ENCODE measurements around the gene KCTD2. TPM values are rescaled to one million over a fixed set of nuclear protein-coding genes. Genes with fewer than 3 reads are reported as not detected.
A peak's percentile ranks its signal among the peaks of the same experiment; 100 is the strongest.
"Not testable (repeated sequence)": the region's sequence is repeated elsewhere in the genome, so short reads cannot be mapped to it uniquely, and the experiment has no call there.

The KCTD2 gene
- total RNA-seq, 1 experiment from 2014 or later = 22.8 TPM

- no peak for DNase-seq (ENCODE audit: low read depth)
Measured at GRCh38 chr17:75020331-75021110, 26.5 kb upstream of the KCTD2 start.

- no peak for DNase-seq (ENCODE audit: low read depth)
Measured at GRCh38 chr17:75024686-75025397, 22.2 kb upstream of the KCTD2 start.

- DNase-seq (ENCODE audit: low read depth) = not testable (repeated sequence)
Measured at GRCh38 chr17:75025398-75025734, 21.7 kb upstream of the KCTD2 start.

- not testable (repeated sequence) for DNase-seq (ENCODE audit: low read depth)
Measured at GRCh38 chr17:75026650-75027049, 20.4 kb upstream of the KCTD2 start.

DNA sequence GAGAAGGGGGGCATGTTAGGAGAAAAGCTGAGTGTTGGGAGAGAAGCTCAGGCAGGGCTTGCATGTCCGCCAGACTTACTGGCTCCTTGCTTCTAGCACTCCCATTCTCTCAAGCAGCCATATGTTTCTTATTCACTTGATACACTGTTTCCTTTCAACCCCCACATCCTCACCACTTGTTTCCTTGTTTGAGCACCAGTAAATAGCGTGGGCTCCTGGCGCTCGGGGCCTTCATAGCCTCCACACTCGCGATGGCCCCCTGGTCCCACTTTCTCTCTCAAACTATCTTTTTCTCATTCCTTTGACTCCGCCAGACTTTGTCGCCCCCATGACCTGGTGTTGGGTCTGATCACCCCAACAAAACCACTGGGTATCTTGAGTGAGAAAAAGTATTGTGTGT lies 16.9 kb upstream of the KCTD2 start:
- no peak for DNase-seq (ENCODE audit: low read depth)

- peak; percentile 91 for DNase-seq (ENCODE audit: low read depth)
Measured at GRCh38 chr17:75031972-75032719, 14.9 kb upstream of the KCTD2 start.

DNA sequence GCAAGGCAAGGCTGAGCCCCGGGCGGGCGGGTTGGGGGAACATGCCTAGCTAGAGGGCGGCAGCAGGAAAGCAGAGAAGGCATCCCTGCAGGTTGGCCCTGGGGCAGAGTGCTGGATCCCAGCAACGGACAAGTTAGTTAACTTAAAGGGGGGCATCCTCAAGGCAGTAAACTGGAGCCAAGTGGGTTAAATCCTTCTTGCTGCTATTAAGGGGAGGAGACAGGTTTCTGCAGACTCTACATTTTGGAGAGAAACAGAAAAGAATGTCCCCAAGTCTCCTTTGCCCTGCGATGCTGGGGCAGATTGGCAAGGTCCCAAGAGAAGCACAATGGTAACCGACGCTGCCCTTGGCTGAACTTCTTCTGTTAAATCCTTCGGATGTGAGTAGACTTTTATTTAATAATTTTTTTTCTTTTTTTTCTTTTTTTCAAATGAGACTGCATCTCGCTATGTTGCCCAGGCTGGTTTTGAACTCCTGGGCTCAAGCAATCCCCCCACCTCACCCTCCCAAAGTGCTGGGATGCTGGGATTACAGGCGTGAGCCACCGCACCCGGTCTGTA lies 14.2 kb upstream of the KCTD2 start:
- DNase-seq (ENCODE audit: low read depth) = peak; percentile 20

- peak; percentile 94 for DNase-seq (ENCODE audit: low read depth)
Measured at GRCh38 chr17:75033346-75034235, 13.4 kb upstream of the KCTD2 start.

GRCh38 chr17:75034236-75034908 lies 12.7 kb upstream of the KCTD2 start:
- peak; percentile 88 for DNase-seq (ENCODE audit: low read depth)

GRCh38 chr17:75036643-75037268 lies 10.3 kb upstream of the KCTD2 start:
- no peak for DNase-seq (ENCODE audit: low read depth)

- DNase-seq (ENCODE audit: low read depth) = no peak
Measured at GRCh38 chr17:75039238-75039637, 7.8 kb upstream of the KCTD2 start.

DNA sequence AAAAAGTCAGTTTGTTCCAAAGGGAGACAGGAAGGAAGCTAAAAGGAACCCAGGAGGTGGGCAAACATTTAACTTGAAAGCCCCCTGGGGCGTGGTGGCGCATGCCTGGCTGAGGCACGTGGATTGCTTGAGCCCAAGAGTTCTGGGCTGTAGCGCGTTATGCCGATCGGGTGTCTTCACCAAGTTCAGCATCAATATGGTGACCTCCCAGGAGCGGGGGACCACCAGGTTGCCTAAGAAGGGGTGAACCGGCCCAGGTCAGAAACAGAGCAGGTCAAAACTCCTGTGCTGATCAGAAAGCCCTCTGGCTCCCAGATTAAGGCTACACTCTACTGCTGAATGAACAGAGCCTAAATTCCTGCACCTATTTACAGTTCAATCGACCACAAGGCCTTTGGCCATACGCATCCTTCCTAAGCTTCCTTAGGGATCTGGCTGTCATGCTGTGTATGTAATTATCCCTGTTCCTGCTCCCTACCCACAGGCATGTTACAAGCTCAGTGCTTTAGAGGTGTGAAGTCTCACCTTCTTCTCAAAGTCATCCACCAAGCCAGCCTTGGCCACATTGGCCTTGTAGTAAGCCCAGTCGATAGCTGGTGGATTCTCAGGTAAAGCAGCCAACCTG lies 5.3 kb upstream of the KCTD2 start:
- no peak for DNase-seq (ENCODE audit: low read depth)

GRCh38 chr17:75043789-75044188 lies 3.2 kb upstream of the KCTD2 start:
- not testable (repeated sequence) for DNase-seq (ENCODE audit: low read depth)

DNA sequence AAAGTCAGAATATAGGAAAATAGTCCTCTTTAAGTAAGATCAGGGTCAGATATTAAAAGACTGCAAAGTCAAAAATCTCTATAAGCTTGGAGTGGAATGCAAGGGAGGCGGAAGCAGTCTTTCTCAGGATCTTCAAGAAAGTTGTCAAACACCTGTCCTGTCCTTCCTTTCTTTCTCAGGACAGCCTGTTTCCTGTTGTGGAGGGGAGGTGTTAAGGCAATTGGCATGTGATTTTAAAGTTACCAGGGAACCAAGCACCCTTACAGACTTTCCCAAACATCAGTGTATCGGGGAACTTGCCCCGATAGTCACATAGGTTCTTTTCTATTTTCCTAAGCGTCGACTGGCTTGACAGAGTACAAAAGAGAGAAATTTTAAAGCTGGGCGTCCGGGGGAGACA lies 2.3 kb upstream of the KCTD2 start:
- DNase-seq (ENCODE audit: low read depth) = no peak

- not testable (repeated sequence) for DNase-seq (ENCODE audit: low read depth)
Measured at GRCh38 chr17:75045946-75046406, 1.0 kb upstream of the KCTD2 start.

DNA sequence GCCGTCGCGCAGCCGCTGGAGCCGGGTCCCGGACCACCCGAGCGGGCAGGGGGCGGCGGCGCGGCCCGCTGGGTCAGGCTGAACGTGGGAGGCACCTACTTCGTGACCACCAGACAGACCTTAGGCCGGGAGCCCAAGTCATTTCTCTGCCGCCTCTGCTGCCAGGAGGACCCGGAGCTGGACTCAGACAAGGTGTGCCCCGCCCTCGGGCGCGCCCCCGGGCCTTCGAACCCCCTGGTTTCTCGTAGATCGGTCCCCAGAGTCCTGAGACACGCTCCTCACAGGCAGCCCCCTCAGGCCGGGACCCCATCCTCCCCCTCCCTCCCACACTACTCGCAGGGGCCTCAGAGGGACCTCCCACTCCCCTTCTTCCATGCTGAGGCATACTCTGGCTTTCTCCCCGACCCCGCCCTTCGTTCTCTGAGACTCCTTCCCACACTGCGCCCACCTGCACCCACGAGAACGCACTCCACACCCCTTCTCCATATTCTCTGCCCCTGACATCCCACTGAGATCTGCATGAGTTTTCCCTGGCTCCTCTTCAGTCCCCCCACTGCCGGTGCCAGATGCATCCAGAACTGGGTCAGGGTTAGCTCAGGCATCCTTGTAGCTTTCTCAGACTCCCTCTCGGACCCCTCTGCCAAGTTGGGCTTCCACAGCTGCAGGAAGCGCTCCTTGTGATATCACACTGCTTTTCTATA lies 523 bp downstream of the KCTD2 start:
- DNase-seq (ENCODE audit: low read depth) = no peak

GRCh38 chr17:75048249-75048878 lies 1.3 kb downstream of the KCTD2 start:
- no peak for DNase-seq (ENCODE audit: low read depth)

DNA sequence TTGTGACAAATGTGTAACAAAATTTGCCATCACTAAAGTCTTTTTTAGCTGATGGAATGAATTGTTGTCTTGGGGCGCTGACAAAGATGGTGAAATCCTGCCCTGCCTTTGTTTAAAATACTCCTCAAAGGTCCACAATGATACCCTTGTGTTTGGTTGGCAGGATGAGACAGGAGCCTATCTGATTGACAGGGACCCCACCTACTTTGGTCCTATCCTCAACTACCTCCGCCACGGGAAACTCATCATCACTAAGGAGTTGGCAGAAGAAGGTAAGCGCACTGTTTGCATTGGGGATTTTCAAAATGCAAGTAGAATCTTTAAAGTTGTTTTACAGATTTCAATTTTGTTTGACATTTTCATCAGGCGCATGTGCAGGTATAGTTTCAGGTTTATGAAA lies 2.0 kb downstream of the KCTD2 start:
- DNase-seq (ENCODE audit: low read depth) = no peak

Measured in LHCN-M2 (cell line).